Peyer's patch (tissue), 4 donors: ENCODE measurements around the gene KDM3A. TPM values are rescaled to one million over a fixed set of nuclear protein-coding genes. Genes with fewer than 3 reads are reported as not detected.

Experiments
- DNase-seq, 3 donors: peaks; one replicate each; pipeline ENCODE4 v3.0.0-alpha.2; 2017 to 2019
- H3K27ac ChIP-seq, 4 donors: fragments of 200-600 bp; sonication (generic); one replicate each; pipeline ENCODE4 v1.5.1; 2016 to 2019
- H3K27me3 ChIP-seq, 2 donors: fragments of 200-600 bp; sonication (generic); one replicate each; pipeline ENCODE4 v1.5.1; 2019
- H3K36me3 ChIP-seq, 3 donors: fragments of 200-600 bp; sonication (generic); one replicate each; pipeline ENCODE4 v1.5.1; 2016 to 2019
- H3K4me1 ChIP-seq, 4 donors: fragments of 200-600 bp; sonication (generic); one replicate each; pipeline ENCODE4 v1.5.1; 2016 to 2019
- H3K4me3 ChIP-seq, 4 donors: fragments of 200-600 bp; sonication (generic); 1 replicate in 3 of 4; 2 replicates in 1 of 4; pipeline ENCODE4 v1.5.1; 2016 to 2019; ENCODE audit warnings: mild to moderate bottlenecking in 1 of 4
- H3K9me3 ChIP-seq, 4 donors: fragments of 200-600 bp; sonication (generic); one replicate each; pipeline ENCODE4 v1.5.1; 2016 to 2019; ENCODE audit warnings: mild to moderate bottlenecking in 1 of 4
- CTCF ChIP-seq, 6 experiments: fragments of 450-650 bp in 4 of 6; fragments of 200-600 bp in 2 of 6; sonication (generic) in 1 of 6; IDR thresholded peaks; one replicate each; pipeline ENCODE4 v1.5.1; 2017 to 2019; ENCODE audit warnings: antibody characterized with exemption in 6 of 6, mild to moderate bottlenecking in 3 of 6, moderate library complexity in 1 of 6
- POLR2A ChIP-seq, 2 donors: fragments of 450-650 bp; IDR thresholded peaks; one replicate each; pipeline ENCODE4 v1.5.1; 2017; ENCODE audit warnings: antibody characterized with exemption in 2 of 2, mild to moderate bottlenecking in 2 of 2, moderate library complexity in 2 of 2
- total RNA-seq, 4 donors: library from RNA; depleted of rRNA; stranded (reverse); fragments of >200 nt; gene quantifications; one replicate each; pipeline ENCODE4 v1.1.0, GENCODE V29; 2016

The KDM3A gene
- total RNA-seq, 4 donors from 2014 or later: 42.9 to 93.1 (median 61.1) TPM

DNA sequence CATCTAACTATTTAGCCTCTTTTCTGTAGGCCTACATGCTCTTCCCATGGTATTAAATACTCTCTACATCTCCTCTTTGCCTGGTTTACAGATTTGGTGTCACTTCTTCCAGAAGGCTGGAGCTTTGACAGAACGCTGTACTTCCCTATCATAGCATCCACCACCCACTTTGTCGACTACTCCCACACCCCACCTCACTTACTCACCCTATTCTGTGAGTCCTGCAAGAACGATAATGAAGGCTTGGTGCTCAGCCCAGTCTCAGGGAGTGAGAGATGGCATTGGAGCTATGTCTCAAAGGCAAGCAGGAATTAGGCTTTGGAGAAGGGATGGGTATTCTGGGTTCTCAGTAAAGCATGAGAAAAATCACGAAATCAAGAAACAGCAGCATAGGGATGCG lies 20.3 kb upstream of the KDM3A start:
- DNase-seq: no peak
- Histone ChIP-seq H3K9me3 (no peaks in the 10 kb centered on the region), H3K27ac (no peak overlapping the region), H3K4me1 (no peaks in the 10 kb centered on the region), H3K27me3 (no peaks in the 10 kb centered on the region), H3K4me3 (no peak overlapping the region), H3K36me3 (no peaks in the 10 kb centered on the region)
- TF ChIP-seq POLR2A (IDR thresholded peaks at IDR 0.05) (no peak), CTCF (IDR thresholded peaks at IDR 0.05) (no peak)

- no peak for DNase-seq
- H3K36me3 ChIP-seq: no peaks in the 10 kb centered on the region
- no peak overlapping the region for H3K27ac ChIP-seq
- TF ChIP-seq CTCF (IDR thresholded peaks at IDR 0.05) (no peak), POLR2A (IDR thresholded peaks at IDR 0.05) (no peak)
- no peak overlapping the region for H3K4me3 ChIP-seq
- peaks cover 0 to 6% (median 0%) of the 10 kb centered on the region in 4 donors for H3K9me3 ChIP-seq
- H3K27me3 ChIP-seq: no peaks in the 10 kb centered on the region
- H3K4me1 ChIP-seq: no peaks in the 10 kb centered on the region
Observed at GRCh38 chr2:86426271-86426670, 14.9 kb upstream of the KDM3A start.

DNA sequence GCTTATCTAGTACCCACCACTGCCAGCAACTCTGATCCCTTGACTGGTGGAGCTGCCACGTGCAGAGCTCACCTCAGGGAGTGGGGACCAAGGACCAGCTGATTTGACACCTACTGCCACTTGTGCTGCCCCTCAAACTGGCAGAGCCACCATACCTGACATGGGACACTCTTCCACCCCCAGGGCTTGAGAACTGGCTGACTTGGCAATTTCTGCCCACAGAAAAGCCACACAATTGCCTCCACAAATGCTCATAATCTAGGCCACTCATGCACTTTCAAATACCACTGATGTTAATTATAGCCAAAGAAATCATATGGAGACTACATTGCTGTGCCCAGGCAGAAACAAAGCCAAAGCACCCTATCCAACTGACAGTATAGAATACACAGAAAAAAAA lies 11.8 kb upstream of the KDM3A start:
- Histone ChIP-seq H3K4me1 (no peaks in the 10 kb centered on the region), H3K27me3 (no peaks in the 10 kb centered on the region), H3K4me3 (no peak overlapping the region), H3K36me3 (no peaks in the 10 kb centered on the region), H3K9me3 (peaks cover 0 to 6% (median 0%) of the 10 kb centered on the region in 4 donors), H3K27ac (no peak overlapping the region)
- TF ChIP-seq CTCF (IDR thresholded peaks at IDR 0.05) (no peak), POLR2A (IDR thresholded peaks at IDR 0.05) (no peak)
- no peak for DNase-seq

DNA sequence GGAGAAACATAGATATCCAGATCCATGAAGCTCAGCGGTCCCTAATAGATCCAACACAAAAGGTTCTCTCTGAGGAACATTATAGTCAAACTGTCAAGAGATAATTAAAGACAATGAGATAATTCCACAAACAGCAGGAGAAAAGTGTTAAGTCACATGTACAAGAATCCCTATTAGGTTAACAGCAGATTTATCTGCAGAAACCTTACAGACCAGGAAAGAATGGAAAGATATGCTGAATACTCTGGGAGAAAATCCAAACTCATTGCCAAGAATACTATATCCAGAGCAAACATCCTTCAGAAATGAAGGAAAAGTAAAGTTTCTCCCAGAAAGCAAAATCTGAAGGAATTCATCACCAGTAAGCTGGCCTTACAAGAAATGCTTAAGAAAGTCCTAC lies 10.8 kb upstream of the KDM3A start:
- Histone ChIP-seq H3K4me1 (no peaks in the 10 kb centered on the region), H3K27me3 (no peaks in the 10 kb centered on the region), H3K9me3 (peaks cover 0 to 6% (median 0%) of the 10 kb centered on the region in 4 donors), H3K4me3 (no peak overlapping the region), H3K27ac (no peak overlapping the region), H3K36me3 (no peaks in the 10 kb centered on the region)
- no peak for TF ChIP-seq POLR2A (IDR thresholded peaks at IDR 0.05)
- no peak for TF ChIP-seq CTCF (IDR thresholded peaks at IDR 0.05)
- DNase-seq: no peak

DNA sequence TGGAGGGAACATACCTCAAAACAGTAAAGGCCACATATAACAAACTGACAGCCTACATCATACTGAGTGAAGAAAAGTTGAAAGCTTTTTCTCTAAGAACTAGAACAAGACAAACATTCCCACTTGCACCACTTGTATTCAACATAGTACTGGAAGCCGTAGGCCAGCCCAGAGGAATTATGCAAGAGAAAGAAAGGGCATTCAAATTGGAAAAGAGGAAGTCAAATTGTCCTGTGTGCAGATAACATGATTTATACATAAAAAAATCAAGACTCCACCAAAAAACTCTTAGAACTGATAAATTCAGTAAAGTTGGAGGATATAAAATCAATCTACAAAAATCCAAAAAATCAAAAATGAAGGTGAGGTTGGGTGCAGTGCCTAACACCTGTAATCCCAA lies 8.0 kb upstream of the KDM3A start:
- DNase-seq: no peak

More for the DNA sequence above, 8.0 kb upstream of the KDM3A start:
- Histone ChIP-seq H3K4me3 (no peak overlapping the region), H3K4me1 (no peaks in the 10 kb centered on the region), H3K27me3 (no peaks in the 10 kb centered on the region), H3K36me3 (no peaks in the 10 kb centered on the region), H3K27ac (no peak overlapping the region), H3K9me3 (peaks cover 0 to 9% (median 0%) of the 10 kb centered on the region in 4 donors)
- TF ChIP-seq POLR2A (IDR thresholded peaks at IDR 0.05): no peak
- no peak for TF ChIP-seq CTCF (IDR thresholded peaks at IDR 0.05)
